Measurements from ENCODE around the gene MAGEB4.

Gene MAGEB4

GRCh38 chrX:30283456-30284200 is 41.8 kb downstream of the MAGEB4 start:
- no peak for DNase-seq
